ENCODE results near the gene JAGN1. TPM values are rescaled to one million over a fixed set of nuclear protein-coding genes. Genes with fewer than 3 reads are reported as not detected.

The JAGN1 gene
- total RNA-seq, 1 experiment from 2014 or later = 34.2 TPM

DNA sequence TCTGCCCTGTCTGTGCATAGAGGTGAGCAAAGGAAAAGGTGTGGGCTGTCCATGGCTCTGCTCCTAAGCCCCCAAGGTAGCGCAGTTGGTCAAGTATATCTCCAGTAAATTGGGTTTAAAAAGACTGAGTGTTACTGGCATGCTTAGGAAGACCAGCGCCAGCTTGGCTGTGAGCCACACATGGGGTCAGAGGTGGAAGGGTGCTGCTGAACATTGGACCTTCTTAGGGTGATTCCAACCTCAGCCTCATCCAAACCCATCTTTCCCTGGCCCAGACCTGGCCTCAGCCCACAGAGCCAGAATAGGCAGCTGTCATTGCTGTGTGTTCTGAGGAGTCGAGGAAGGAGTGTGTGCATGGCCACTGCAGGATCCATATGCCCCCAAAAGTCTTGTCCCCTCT lies 17.9 kb downstream of the JAGN1 start:
- TF ChIP-seq CTCF (IDR thresholded peaks at IDR 0.05; ENCODE audit: unreplicated experiment) = no peak
- BruUV-seq (replicated peaks) = no TSS peak

DNA sequence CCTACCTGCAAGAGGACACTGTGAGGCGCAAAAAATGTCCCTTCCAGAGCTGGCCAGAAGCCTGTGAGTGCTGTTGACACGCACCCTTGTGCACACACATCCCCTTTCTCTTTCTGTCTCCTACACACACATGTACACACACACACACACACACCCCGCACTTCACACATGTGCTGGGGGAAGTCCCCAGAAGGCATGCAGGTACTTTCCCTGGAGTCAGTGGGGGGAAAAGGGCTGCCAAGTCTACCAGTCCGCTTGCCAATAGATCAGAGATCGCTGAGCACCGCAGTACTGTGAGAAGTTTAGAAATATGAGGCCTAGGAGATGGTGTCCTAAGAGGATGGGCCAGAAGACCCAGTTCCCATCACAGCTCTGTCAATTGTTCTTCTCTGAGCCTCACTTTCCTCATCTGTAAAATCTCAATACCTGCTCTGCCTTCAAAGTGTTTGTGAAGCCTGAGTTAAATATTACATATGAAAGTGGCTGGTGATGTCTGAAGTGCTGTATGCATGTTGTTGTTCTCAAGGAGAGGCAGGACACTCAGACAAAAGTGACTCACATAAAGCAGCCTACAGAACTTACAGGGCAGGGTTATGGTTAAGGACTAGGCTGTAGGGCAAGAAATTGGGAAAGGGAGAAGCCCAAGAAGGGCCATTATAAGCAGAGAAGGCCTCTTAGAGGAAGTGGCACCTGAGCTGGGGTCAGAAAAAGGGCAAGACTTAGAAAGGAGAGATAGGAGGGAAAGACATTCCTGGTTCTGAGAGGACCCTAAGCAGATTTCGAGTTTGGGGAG lies 19.0 kb downstream of the JAGN1 start:
- Mint-ChIP-seq H3K27ac (ENCODE audit: unreplicated experiment) (no peak overlapping the region), H3K27me3 (ENCODE audit: unreplicated experiment) (no peaks in the 10 kb centered on the region), H3K36me3 (ENCODE audit: insufficient read depth, unreplicated experiment) (peaks cover 20% of the 10 kb centered on the region), H3K4me1 (ENCODE audit: low read depth, unreplicated experiment) (peaks cover 9% of the 10 kb centered on the region), H3K9me3 (ENCODE audit: low read depth, unreplicated experiment) (no peaks in the 10 kb centered on the region), H3K4me3 (ENCODE audit: low read depth, unreplicated experiment) (no peak overlapping the region)
- BruUV-seq (replicated peaks) = no TSS peak
- CTCF ChIA-PET = interaction anchor here (1.5 kb wide), 1 partner anchor 12 kb away, joined by 3 read pairs; no protein-coding TSS in a partner anchor
- TF ChIP-seq CTCF (IDR thresholded peaks at IDR 0.05; ENCODE audit: unreplicated experiment) = no peak
- intact Hi-C loops (cut with micrococcal nuclease; ENCODE audit: unreplicated experiment) = no loop called here
- no peak for DNase-seq

More for the DNA sequence above, 17.9 kb downstream of the JAGN1 start:
- intact Hi-C loops (cut with micrococcal nuclease; ENCODE audit: unreplicated experiment) = no loop called here
- Mint-ChIP-seq H3K27ac (ENCODE audit: unreplicated experiment) (no peak overlapping the region), H3K4me1 (ENCODE audit: low read depth, unreplicated experiment) (peaks cover 19% of the 10 kb centered on the region), H3K27me3 (ENCODE audit: unreplicated experiment) (no peaks in the 10 kb centered on the region), H3K4me3 (ENCODE audit: low read depth, unreplicated experiment) (no peak overlapping the region), H3K36me3 (ENCODE audit: insufficient read depth, unreplicated experiment) (peaks cover 22% of the 10 kb centered on the region), H3K9me3 (ENCODE audit: low read depth, unreplicated experiment) (no peaks in the 10 kb centered on the region)
- no peak for DNase-seq
- CTCF ChIA-PET = no interaction called here

GRCh38 chr3:9911863-9912262 lies 21.5 kb downstream of the JAGN1 start:
- no peak overlapping the region for H3K4me3 Mint-ChIP-seq (ENCODE audit: low read depth, unreplicated experiment)
- BruUV-seq (replicated peaks) = no TSS peak
- no peaks in the 10 kb centered on the region for H3K27me3 Mint-ChIP-seq (ENCODE audit: unreplicated experiment)
- peaks cover 23% of the 10 kb centered on the region for H3K36me3 Mint-ChIP-seq (ENCODE audit: insufficient read depth, unreplicated experiment)
- no peak for TF ChIP-seq CTCF (IDR thresholded peaks at IDR 0.05; ENCODE audit: unreplicated experiment)
- CTCF ChIA-PET = interaction anchor here (1.0 to 1.5 kb wide), 3 partner anchors 9 to 35 kb away, joined by 3 read pairs; partner anchors contain the start of gene IL17RE
- H3K27ac Mint-ChIP-seq (ENCODE audit: unreplicated experiment) = no peak overlapping the region
- DNase-seq = no peak
- H3K4me1 Mint-ChIP-seq (ENCODE audit: low read depth, unreplicated experiment) = peaks cover 9% of the 10 kb centered on the region
- intact Hi-C loops (cut with micrococcal nuclease; ENCODE audit: unreplicated experiment) = no loop called here
- no peaks in the 10 kb centered on the region for H3K9me3 Mint-ChIP-seq (ENCODE audit: low read depth, unreplicated experiment)

DNA sequence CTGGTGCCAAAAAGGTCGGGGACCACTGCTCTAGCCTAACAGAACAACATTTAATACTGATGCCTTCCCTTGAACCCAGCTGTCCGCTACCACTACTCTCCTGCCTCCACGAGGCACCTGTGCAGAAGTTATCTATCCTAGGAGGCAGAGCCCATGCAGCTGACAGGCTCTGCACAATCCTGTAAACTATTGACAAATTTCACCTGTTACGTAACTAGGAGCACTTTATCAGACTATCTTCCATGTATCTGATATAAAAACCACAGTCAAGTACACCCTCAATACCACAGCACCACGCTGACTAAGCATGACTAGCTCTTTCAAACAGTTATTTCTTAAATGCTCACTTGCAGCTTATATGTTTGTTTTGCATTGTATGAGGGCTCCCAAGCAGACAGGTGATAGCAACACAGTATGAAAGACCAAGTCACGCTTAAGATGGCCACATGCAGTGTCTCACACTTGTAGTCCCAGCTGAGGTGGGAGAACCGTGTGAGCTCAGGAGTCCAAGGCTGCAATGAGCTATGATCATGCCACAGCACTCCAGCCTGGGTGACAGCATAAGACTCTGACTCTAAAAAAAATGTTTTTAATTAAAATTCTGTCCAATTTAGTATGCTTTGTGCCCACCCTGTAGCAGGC lies 22.0 kb downstream of the JAGN1 start:
- TF ChIP-seq CTCF (IDR thresholded peaks at IDR 0.05; ENCODE audit: unreplicated experiment) = no peak
- no TSS peak for BruUV-seq (replicated peaks)
- DNase-seq = no peak
- Mint-ChIP-seq H3K27ac (ENCODE audit: unreplicated experiment) (no peak overlapping the region), H3K4me3 (ENCODE audit: low read depth, unreplicated experiment) (no peak overlapping the region), H3K36me3 (ENCODE audit: insufficient read depth, unreplicated experiment) (peaks cover 29% of the 10 kb centered on the region), H3K27me3 (ENCODE audit: unreplicated experiment) (no peaks in the 10 kb centered on the region), H3K4me1 (ENCODE audit: low read depth, unreplicated experiment) (peaks cover 14% of the 10 kb centered on the region), H3K9me3 (ENCODE audit: low read depth, unreplicated experiment) (no peaks in the 10 kb centered on the region)
- CTCF ChIA-PET = interaction anchor here (0.5 to 1.5 kb wide), 4 partner anchors 10 to 350 kb away, joined by 3 read pairs; partner anchors contain the start of gene IL17RE
- intact Hi-C loops (cut with micrococcal nuclease; ENCODE audit: unreplicated experiment) = no loop called here

Data from Calu3 (cell line).